Tibial artery (tissue), 4 donors: ENCODE measurements around the gene ACOX3.
A peak's percentile ranks its signal among the peaks of the same experiment; 100 is the strongest.

Source experiments
- DNase-seq, 2 donors: peaks; one replicate each; pipeline ENCODE4 v3.0.0-alpha.2; 2019
- H3K27ac ChIP-seq, 2 donors: fragments of 200-600 bp; sonication (generic) in 1 of 2; 1 replicate in 1 of 2; 2 replicates in 1 of 2; pipeline ENCODE4 v1.5.1; 2018 to 2019; ENCODE audit warnings: mild to moderate bottlenecking in 1 of 2
- H3K27me3 ChIP-seq, 2 donors: fragments of 200-600 bp; sonication (generic) in 1 of 2; one replicate each; pipeline versions ENCODE4 v1.5.1 to v1.6.0; 2016 to 2019
- H3K36me3 ChIP-seq, 3 donors: fragments of 200-600 bp; sonication (generic) in 2 of 3; one replicate each; pipeline ENCODE4 v1.5.1; 2016 to 2019; ENCODE audit warnings: mild to moderate bottlenecking in 2 of 3
- H3K4me1 ChIP-seq, 4 donors: fragments of 200-600 bp; sonication (generic) in 2 of 4; 1 replicate in 3 of 4; 2 replicates in 1 of 4; pipeline ENCODE4 v1.5.1; 2016 to 2019
- H3K4me3 ChIP-seq, 2 donors: fragments of 200-600 bp; sonication (generic) in 1 of 2; 1 replicate in 1 of 2; 2 replicates in 1 of 2; pipeline ENCODE4 v1.5.1; 2018 to 2019; ENCODE audit warnings: mild to moderate bottlenecking in 2 of 2
- H3K9me3 ChIP-seq, 3 donors: fragments of 200-600 bp; sonication (generic) in 1 of 3; one replicate each; pipeline ENCODE4 v1.5.1; 2016 to 2019
- intact Hi-C: fragments of 100-400 bp; cut with DNase I; formaldehyde crosslinking; loops from one replicate; pipeline ENCODE4 v1.15.0; 2023; ENCODE audit warnings: low total_unique reads
- TF ChIP-seq, protein P1 (sequence below), 2 experiments: fragments of 200-600 bp in 1 of 2; fragments of 450-650 bp in 1 of 2; IDR thresholded peaks; one replicate each; pipeline ENCODE4 v1.5.1; 2017 to 2019; ENCODE audit warnings: antibody characterized with exemption in 2 of 2, mild to moderate bottlenecking in 1 of 2, moderate library complexity in 1 of 2

ACOX3 gene

DNA sequence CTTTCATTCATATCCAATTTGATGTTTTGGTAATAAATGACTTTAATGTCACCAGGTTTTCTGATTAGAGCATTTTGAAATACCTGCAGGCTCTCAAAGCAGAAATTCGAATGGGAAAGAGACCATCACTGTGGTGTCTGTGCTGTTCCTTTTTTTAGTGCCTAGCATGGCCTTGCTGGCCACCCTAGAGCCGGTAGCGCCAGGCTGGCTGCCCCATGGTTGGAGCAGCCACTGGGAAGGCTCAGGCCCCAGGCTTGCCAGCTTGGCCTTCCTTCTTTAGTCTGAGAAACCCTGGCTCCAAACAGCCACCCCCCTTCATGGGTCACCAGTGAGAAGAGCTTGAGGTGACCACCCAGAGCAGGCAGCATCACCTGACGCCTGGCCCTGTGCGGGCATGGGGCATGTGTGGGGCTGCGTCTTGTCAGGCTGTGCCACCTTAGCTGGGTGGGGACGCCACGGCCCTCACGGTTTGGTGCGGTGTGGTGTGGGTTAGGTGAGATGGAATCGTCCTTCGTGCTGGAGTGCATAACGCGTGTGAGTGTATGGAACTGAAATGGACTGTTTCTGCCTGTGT is 30.0 kb upstream of the ACOX3 start:
- Histone ChIP-seq H3K27ac (no peak overlapping the region), H3K4me3 (no peak overlapping the region), H3K4me1 (peaks cover 0 to 27% (median 22%) of the 10 kb centered on the region in 4 donors), H3K27me3 (no peaks in the 10 kb centered on the region), H3K36me3 (peaks cover 14 to 70% (median 46%) of the 10 kb centered on the region in 3 donors), H3K9me3 (no peaks in the 10 kb centered on the region)
- DNase-seq: no peak
- TF ChIP-seq, protein P1, sequence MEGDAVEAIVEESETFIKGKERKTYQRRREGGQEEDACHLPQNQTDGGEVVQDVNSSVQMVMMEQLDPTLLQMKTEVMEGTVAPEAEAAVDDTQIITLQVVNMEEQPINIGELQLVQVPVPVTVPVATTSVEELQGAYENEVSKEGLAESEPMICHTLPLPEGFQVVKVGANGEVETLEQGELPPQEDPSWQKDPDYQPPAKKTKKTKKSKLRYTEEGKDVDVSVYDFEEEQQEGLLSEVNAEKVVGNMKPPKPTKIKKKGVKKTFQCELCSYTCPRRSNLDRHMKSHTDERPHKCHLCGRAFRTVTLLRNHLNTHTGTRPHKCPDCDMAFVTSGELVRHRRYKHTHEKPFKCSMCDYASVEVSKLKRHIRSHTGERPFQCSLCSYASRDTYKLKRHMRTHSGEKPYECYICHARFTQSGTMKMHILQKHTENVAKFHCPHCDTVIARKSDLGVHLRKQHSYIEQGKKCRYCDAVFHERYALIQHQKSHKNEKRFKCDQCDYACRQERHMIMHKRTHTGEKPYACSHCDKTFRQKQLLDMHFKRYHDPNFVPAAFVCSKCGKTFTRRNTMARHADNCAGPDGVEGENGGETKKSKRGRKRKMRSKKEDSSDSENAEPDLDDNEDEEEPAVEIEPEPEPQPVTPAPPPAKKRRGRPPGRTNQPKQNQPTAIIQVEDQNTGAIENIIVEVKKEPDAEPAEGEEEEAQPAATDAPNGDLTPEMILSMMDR (IDR thresholded peaks at IDR 0.05): no peak
- intact Hi-C loops: no loop called here

DNA sequence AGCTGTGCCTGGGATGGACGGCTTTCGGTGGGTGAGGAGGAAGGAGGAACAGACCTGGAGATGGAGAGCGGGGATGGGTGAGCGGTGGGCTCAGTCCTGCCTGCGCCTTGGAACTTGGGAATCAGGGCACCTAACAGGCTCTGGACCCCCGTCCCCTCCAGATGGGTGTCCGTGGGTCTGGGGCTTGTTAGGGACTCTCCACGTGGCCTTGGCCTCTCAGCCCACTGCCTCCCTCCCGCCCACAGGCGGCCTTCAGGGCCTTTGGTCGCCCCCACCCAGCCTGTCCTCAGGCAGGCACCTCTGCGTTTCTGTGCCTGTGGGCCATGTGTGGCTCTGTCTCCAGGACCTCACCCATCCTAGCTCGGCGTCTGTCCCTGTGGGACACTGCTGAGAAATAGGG is 29.0 kb upstream of the ACOX3 start:
- no peak for DNase-seq
- Histone ChIP-seq H3K4me1 (peaks cover 0 to 27% (median 22%) of the 10 kb centered on the region in 4 donors), H3K27ac (no peak overlapping the region), H3K36me3 (peaks cover 22 to 69% (median 56%) of the 10 kb centered on the region in 3 donors), H3K9me3 (no peaks in the 10 kb centered on the region), H3K27me3 (no peaks in the 10 kb centered on the region), H3K4me3 (no peak overlapping the region)
- intact Hi-C loops: loop anchor here (2.0 kb wide), 1 partner anchor 125 kb away; no protein-coding TSS in a partner anchor
- TF ChIP-seq, protein P1 (IDR thresholded peaks at IDR 0.05): no peak

DNA sequence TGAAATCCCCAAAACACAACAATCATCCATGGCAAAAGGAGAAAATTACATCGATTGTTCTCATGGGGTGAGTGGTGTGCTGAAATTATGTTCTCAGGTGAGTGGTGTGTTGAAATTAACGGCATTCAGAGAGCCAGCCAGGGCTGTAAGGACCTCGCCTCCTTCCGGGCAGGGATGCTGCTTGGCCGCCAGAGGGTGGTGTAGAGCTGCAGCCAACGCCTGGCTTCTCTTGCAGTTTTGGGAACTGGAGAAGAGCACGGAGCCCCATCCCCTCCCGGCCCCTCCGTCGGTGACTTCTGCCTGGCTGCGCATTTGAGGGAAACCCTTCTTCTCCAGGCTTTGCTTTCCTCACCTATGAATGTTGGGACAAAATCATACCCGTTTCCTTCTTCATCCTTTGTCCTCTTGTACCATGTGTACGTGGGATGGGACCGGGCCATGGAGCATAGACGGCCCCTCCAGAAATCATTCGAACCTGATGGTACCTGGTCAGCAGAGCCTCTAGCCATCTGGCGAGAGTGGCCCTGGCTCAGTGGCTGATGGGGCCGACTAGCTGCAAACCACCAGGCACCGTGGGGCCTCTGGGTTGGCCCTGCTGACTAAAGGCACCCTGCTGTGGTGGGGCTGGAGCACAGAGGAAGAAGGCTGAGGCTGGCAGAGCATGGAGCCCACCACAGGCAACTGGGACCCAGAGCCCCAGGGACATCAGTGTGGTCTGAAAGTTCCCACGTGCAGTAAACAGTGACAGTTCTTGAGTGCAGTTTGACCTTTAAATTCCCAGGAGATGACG is 28.4 kb upstream of the ACOX3 start:
- H3K27ac ChIP-seq: no peak overlapping the region
- TF ChIP-seq, protein P1 (IDR thresholded peaks at IDR 0.05): peak; percentile 82 to 90
- peaks cover 26 to 74% (median 61%) of the 10 kb centered on the region in 3 donors for H3K36me3 ChIP-seq
- no peak overlapping the region for H3K4me3 ChIP-seq
- no peaks in the 10 kb centered on the region for H3K9me3 ChIP-seq
- intact Hi-C loops: loop anchor here (2.0 kb wide), 1 partner anchor 126 kb away; no protein-coding TSS in a partner anchor
- H3K27me3 ChIP-seq: no peaks in the 10 kb centered on the region
- peaks cover 0 to 23% (median 19%) of the 10 kb centered on the region in 4 donors for H3K4me1 ChIP-seq
- DNase-seq: peak in 1 of 2 donors; percentile 82

DNA sequence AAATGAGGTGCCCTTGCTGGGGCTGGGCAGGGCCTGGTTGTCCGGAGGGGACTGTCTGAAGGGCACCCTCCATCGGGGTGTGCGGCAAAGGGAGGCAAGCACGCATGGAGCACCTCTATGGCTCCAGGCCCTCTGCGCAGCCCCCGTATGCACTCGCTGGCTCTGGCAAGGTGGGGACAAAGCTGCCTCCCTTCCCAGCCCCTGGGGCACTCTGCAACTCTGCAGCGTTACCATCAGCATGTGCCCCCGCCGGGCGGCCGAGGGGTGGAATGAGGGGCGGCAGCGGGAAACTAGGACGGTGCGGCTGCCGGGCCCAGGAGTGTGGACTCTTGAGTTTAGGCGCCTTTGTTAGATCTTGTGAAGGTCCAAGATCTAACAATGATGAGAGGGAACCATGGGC is 26.5 kb upstream of the ACOX3 start:
- intact Hi-C loops: no loop called here
- H3K4me1 ChIP-seq: peaks cover 0 to 5% (median under 1%) of the 10 kb centered on the region in 4 donors
- TF ChIP-seq, protein P1 (IDR thresholded peaks at IDR 0.05): no peak
- H3K27ac ChIP-seq: no peak overlapping the region
- no peaks in the 10 kb centered on the region for H3K9me3 ChIP-seq
- DNase-seq: no peak
- H3K36me3 ChIP-seq: peaks cover 26 to 88% (median 70%) of the 10 kb centered on the region in 3 donors
- H3K27me3 ChIP-seq: no peaks in the 10 kb centered on the region
- H3K4me3 ChIP-seq: no peak overlapping the region

DNA sequence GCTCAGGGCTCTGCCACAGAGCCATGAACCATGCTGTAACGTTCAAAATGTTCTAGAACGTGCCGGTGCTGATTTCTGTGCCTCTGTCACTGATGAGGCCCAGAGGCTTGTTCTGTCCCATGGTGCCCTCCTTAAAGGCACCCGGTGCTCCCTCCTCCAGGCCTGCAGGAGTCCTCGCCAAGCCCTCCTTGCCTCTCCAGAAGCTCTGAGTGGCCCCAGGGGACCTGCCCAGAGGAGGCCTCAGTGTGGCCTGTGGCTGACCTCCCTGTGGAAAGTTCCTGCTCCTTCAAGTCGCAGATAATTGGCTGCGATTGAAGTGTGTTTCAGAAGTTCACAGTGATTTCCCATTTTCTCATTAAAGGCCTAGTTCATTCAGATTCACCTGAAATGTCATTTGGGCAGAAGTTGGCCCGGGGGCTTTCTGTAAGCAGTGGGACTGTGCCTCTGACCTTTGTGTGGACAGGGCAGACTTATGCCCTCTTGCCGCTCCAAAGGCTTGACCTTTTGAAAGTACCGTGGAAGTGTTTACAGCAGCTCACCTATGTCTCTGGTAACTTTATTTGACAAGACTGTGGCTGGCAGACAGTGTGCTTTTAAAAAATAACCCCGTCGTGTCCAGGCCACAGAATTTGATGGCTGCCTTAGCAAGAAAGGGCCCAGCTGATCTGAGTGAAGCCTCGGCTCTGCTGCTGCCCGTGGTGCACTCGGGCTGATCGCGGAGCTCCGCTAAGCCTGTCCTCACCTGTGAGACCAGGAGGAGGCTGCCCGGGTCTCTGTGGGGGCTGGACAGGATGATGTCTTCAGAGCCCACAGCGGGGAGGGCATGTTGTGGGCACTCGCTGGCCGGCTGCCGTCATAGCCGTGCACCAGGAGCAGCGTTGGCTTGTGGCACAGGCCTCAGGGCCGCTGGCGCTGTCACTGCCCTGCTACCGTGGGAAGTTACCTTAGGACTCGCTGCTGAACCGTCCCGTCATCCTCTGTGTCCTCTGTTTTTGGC is 25.4 kb upstream of the ACOX3 start:
- intact Hi-C loops: no loop called here
- TF ChIP-seq, protein P1 (IDR thresholded peaks at IDR 0.05): no peak
- Histone ChIP-seq H3K27ac (no peak overlapping the region), H3K9me3 (no peaks in the 10 kb centered on the region), H3K27me3 (no peaks in the 10 kb centered on the region), H3K4me3 (no peak overlapping the region), H3K36me3 (peaks cover 31 to 90% (median 72%) of the 10 kb centered on the region in 3 donors), H3K4me1 (no peaks in the 10 kb centered on the region)
- DNase-seq: no peak
